Measurements from ENCODE around the gene GART. TPM values are rescaled to one million over a fixed set of nuclear protein-coding genes. Genes with fewer than 3 reads are reported as not detected.

The GART gene
- total RNA-seq, 1 experiment from 2014 or later: 240 TPM

DNA sequence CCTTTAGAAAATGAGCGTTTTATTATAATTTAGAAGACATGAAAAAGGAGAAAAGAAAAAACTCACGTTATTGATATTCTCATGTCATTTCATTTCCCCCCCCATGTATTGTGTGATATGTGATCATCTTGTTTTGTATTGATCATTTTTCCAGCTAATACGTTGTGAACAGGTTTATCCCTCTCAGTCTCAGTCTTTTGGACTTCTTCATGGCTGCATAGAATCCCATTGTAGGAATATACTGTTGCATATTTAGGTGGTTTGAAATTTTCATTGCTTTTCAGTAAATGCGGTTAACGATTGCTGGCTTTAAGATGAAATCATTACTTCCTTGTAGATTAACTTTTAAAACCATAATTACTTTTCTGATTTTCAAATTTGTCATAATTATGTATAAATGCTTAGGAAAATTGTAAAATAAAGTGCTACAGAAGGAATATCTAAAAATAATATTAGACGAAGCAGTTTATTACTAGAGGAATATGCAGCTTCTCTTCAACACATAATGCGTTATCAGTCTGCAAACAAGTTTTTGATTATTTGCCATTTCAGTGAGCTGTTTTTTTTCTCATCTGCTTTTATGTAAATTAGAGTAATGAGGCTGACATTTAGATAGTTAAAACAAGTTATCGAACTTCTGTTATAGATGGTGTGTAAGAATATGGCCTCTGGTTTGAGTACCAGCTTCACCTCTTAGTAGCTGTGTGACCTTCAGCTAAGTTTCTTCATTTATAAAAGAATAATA lies 2.7 kb upstream of the GART start:
- POLR2A ChIA-PET: interaction anchor here (0.6 to 9.0 kb wide), 15 partner anchors 11 to 1301 kb away, joined by 3 to 89 read pairs (median 4); partner anchors contain the start of genes DONSON, IFNAR1 and TMEM50B
- peaks cover 17% of the 10 kb centered on the region for H3K4me1 Mint-ChIP-seq (ENCODE audit: insufficient read depth, unreplicated experiment)
- peak overlapping the region; percentile 81 for H3K4me3 Mint-ChIP-seq (ENCODE audit: unreplicated experiment)
- CTCF ChIA-PET: interaction anchor here (0.6 to 1.5 kb wide), 3 partner anchors 11 to 1136 kb away, joined by 3 read pairs; no protein-coding TSS in a partner anchor
- intact Hi-C loops (cut with micrococcal nuclease): no loop called here
- H3K27ac Mint-ChIP-seq (ENCODE audit: low read depth, unreplicated experiment): peak overlapping the region; percentile 39
- no peaks in the 10 kb centered on the region for H3K9me3 Mint-ChIP-seq (ENCODE audit: unreplicated experiment)
- H3K27me3 Mint-ChIP-seq (ENCODE audit: insufficient read depth, unreplicated experiment): no peaks in the 10 kb centered on the region
- H3K36me3 Mint-ChIP-seq (ENCODE audit: insufficient read depth, unreplicated experiment): peaks cover 53% of the 10 kb centered on the region
- BruUV-seq (replicated peaks): no TSS peak
- no peak for TF ChIP-seq CTCF (IDR thresholded peaks at IDR 0.05; ENCODE audit: unreplicated experiment)
- no peak for DNase-seq (ENCODE audit: unreplicated experiment)

GRCh38 chr21:33543505-33544129 lies 1.7 kb upstream of the GART start:
- Mint-ChIP-seq H3K27ac (ENCODE audit: low read depth, unreplicated experiment) (peak overlapping the region; percentile 99), H3K36me3 (ENCODE audit: insufficient read depth, unreplicated experiment) (peaks cover 53% of the 10 kb centered on the region), H3K9me3 (ENCODE audit: unreplicated experiment) (no peaks in the 10 kb centered on the region), H3K27me3 (ENCODE audit: insufficient read depth, unreplicated experiment) (no peaks in the 10 kb centered on the region), H3K4me3 (ENCODE audit: unreplicated experiment) (peak overlapping the region; percentile 81), H3K4me1 (ENCODE audit: insufficient read depth, unreplicated experiment) (peaks cover 17% of the 10 kb centered on the region)
- TF ChIP-seq CTCF (IDR thresholded peaks at IDR 0.05; ENCODE audit: unreplicated experiment): no peak
- CTCF ChIA-PET: interaction anchor here (0.6 to 1.1 kb wide), 2 partner anchors 62 to 1134 kb away, joined by 3 read pairs; no protein-coding TSS in a partner anchor
- no peak for DNase-seq (ENCODE audit: unreplicated experiment)
- intact Hi-C loops (cut with micrococcal nuclease): no loop called here
- TSS peak; percentile 35 for BruUV-seq (replicated peaks)
- POLR2A ChIA-PET: interaction anchor here (0.6 to 9.0 kb wide), 34 partner anchors 12 to 816 kb away, joined by 3 to 89 read pairs (median 4); partner anchors contain the start of genes DNAJC28, DONSON, IFNAR1 and PAXBP1

DNA sequence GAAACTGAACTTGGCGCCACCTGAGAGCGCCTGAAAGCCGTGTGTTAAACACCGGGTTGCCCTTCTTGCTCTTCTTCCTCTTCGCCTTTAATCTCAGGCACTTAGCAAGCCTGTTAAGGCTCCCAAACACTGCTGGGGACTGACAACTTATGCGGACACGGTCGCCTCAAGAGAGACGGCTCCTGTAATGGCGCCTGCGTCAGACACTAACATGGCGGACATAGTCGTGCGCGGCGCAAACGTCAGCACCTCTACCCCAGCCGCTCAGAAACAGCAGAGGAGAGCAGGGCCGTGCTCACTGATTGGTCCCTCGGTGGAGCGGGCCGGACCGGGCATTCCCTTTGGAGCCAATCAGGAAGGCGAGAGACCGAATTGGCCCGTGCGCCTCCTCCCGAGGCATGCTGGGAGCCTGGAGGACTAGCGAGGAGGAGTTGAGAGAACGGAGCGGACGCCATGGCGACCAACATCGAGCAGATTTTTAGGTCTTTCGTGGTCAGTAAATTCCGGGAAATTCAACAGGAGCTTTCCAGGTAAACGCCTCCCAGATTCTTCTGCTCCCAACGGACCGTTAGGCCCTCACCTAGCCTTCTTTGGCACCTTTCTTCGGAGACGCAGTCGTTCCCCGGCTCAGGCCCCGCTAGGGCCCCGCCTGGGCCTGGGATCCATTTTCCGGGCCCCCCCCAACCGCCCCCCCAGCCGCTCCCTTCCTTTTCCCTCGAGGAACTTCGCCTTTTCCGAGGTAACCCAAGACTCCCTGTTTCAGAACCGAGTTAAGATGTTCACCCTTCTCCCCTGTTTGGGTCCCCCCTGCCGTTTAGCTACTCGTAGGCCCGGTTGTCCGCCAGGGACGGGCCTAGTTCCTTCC lies 955 bp upstream of the GART start, which contains the start of gene SON:
Gene SON, plus strand, starts transcription at position 399 of the 865 bp plus-strand sequence. Its CDS starts 55 bp downstream, at position 454.
- Mint-ChIP-seq H3K36me3 (ENCODE audit: insufficient read depth, unreplicated experiment) (peaks cover 53% of the 10 kb centered on the region), H3K9me3 (ENCODE audit: unreplicated experiment) (no peaks in the 10 kb centered on the region), H3K4me3 (ENCODE audit: unreplicated experiment) (peak within 1 kb of the TSS; percentile 81), H3K27me3 (ENCODE audit: insufficient read depth, unreplicated experiment) (no peaks in the 10 kb centered on the region), H3K27ac (ENCODE audit: low read depth, unreplicated experiment) (peak within 1 kb of the TSS; percentile 99), H3K4me1 (ENCODE audit: insufficient read depth, unreplicated experiment) (peaks cover 17% of the 10 kb centered on the region)
- BruUV-seq (replicated peaks): no TSS peak
- peak; percentile 99 for DNase-seq (ENCODE audit: unreplicated experiment)
- no peak for TF ChIP-seq CTCF (IDR thresholded peaks at IDR 0.05; ENCODE audit: unreplicated experiment)
- intact Hi-C loops (cut with micrococcal nuclease): no loop called here
- ChIA-PET POLR2A (interaction anchor here (0.6 to 9.0 kb wide), 35 partner anchors 12 to 815 kb away, joined by 3 to 89 read pairs (median 4); partner anchors contain the start of genes CRYZL1, DNAJC28, DONSON and IFNAR1), CTCF (interaction anchor here (1.1 kb wide), 1 partner anchor 63 kb away, joined by 3 read pairs; no protein-coding TSS in a partner anchor)
